HepG2 (cell line): ENCODE results near the gene NFIC. TPM values are rescaled to one million over a fixed set of nuclear protein-coding genes. Genes with fewer than 3 reads are reported as not detected.

Source experiments
- ATF7 ChIP-seq, 2 experiments: fragments of 450-650 bp in 1 of 2; sonication (generic) in 1 of 2; formaldehyde crosslinking in 1 of 2; IDR thresholded peaks; 2 replicates each; pipeline versions ENCODE4 v1.4.0 to v1.6.1; 2016 to 2020; ENCODE audit warnings: antibody characterized with exemption in 1 of 2, mild to moderate bottlenecking in 1 of 2, missing genetic modification reagents in 1 of 2
- E2F5 ChIP-seq: sonication (generic); formaldehyde crosslinking; conservative IDR thresholded peaks from 2 replicates; pipeline ENCODE4 v1.4.0; 2020; ENCODE audit warnings: missing genetic modification reagents
- HES4 ChIP-seq: sonication (generic); formaldehyde crosslinking; IDR thresholded peaks from 2 replicates; pipeline ENCODE4 v1.9.0; 2021; ENCODE audit warnings: mild to moderate bottlenecking, missing genetic modification reagents, borderline replicate concordance
- HNF1B ChIP-seq: sonication (generic); formaldehyde crosslinking; IDR thresholded peaks from 2 replicates; pipeline ENCODE4 v1.5.1; 2020; ENCODE audit warnings: mild to moderate bottlenecking, moderate library complexity, missing genetic modification reagents
- KLF6 ChIP-seq: IDR thresholded peaks from 2 replicates; pipeline ENCODE4 v1.8.0; 2016; ENCODE audit warnings: missing biosample characterization, missing genetic modification reagents
- PCBP2 ChIP-seq: fragments of 200-400 bp; formaldehyde crosslinking; optimal IDR thresholded peaks from 2 replicates; pipeline ENCODE3; 2018; ENCODE audit warnings: low read length, low read depth; ENCODE audit not compliant: poor library complexity, severe bottlenecking
- RORA ChIP-seq: sonication (generic); formaldehyde crosslinking; IDR thresholded peaks from 2 replicates; pipeline ENCODE4 v1.5.0; 2020; ENCODE audit warnings: mild to moderate bottlenecking, missing genetic modification reagents, moderate library complexity
- SOX5 ChIP-seq: IDR thresholded peaks from 2 replicates; pipeline ENCODE4 v1.6.1; 2016; ENCODE audit warnings: borderline replicate concordance
- TCF7L2 ChIP-seq: IDR thresholded peaks from 2 replicates; pipeline ENCODE4 v1.6.1; 2011; ENCODE audit warnings: mild to moderate bottlenecking, low read depth, low read length, moderate library complexity
- TP53 ChIP-seq: sonication (generic); formaldehyde crosslinking; conservative IDR thresholded peaks from 2 replicates; pipeline ENCODE4 v1.4.0; 2020; ENCODE audit warnings: missing genetic modification reagents
- ZBTB37 ChIP-seq: sonication (generic); formaldehyde crosslinking; IDR thresholded peaks from 2 replicates; pipeline ENCODE4 v1.4.0; 2020; ENCODE audit warnings: mild to moderate bottlenecking, missing genetic modification reagents
- ZIK1 ChIP-seq: sonication (generic); formaldehyde crosslinking; IDR thresholded peaks from 2 replicates; pipeline ENCODE4 v1.5.0; 2020; ENCODE audit warnings: mild to moderate bottlenecking, low read depth, missing genetic modification reagents, borderline replicate concordance
- ZNF10 ChIP-seq: sonication (generic); formaldehyde crosslinking; IDR thresholded peaks from 2 replicates; pipeline ENCODE4 v1.4.0; 2020; ENCODE audit warnings: mild to moderate bottlenecking, low read depth, missing genetic modification reagents, borderline replicate concordance
- ZNF451 ChIP-seq: sonication (generic); formaldehyde crosslinking; IDR thresholded peaks from 2 replicates; pipeline ENCODE4 v1.5.0; 2020; ENCODE audit warnings: mild to moderate bottlenecking, missing genetic modification reagents
- ZNF468 ChIP-seq: sonication (generic); formaldehyde crosslinking; IDR thresholded peaks from 2 replicates; pipeline ENCODE4 v1.8.0; 2022; ENCODE audit warnings: mild to moderate bottlenecking, moderate library complexity, missing genetic modification reagents
- ZNF747 ChIP-seq: sonication (generic); formaldehyde crosslinking; IDR thresholded peaks from 2 replicates; pipeline ENCODE4 v1.8.1; 2023; ENCODE audit warnings: missing genetic modification reagents, mild to moderate bottlenecking, borderline replicate concordance
- ZSCAN20 ChIP-seq: sonication (generic); formaldehyde crosslinking; IDR thresholded peaks from 2 replicates; pipeline ENCODE4 v1.4.0; 2020; ENCODE audit warnings: missing genetic modification reagents, mild to moderate bottlenecking, borderline replicate concordance
- polyA plus RNA-seq, 8 experiments: library from polyadenylated mRNA; depleted of rRNA in 3 of 8; stranded (reverse) in 7 of 8; unstranded in 1 of 8; fragments of >200 nt; fragmentation: Illumina TruSeq in 4 of 8; extraction: Trizol in 4 of 8; gene quantifications; 2 replicates each; pipeline versions ENCODE4 v1.2.1 to v1.2.3, GENCODE V29; 2011 to 2016; ENCODE audit warnings: low read depth in 4 of 8, missing spikeins in 1 of 8, mixed read lengths in 1 of 8; ENCODE audit not compliant: insufficient read depth in 1 of 8
- total RNA-seq, 5 experiments: library from RNA; depleted of rRNA; stranded (reverse); fragments of >200 nt; fragmentation: Illumina TruSeq; extraction: Trizol; gene quantifications; 2 replicates each; pipeline ENCODE4 v1.2.3, GENCODE V29; 2016; ENCODE audit warnings: low read depth in 1 of 5
- TF ChIP-seq, protein P1 (sequence below): sonication (generic); formaldehyde crosslinking; IDR thresholded peaks from 2 replicates; pipeline ENCODE4 v1.5.1; 2020; ENCODE audit warnings: missing genetic modification reagents, mild to moderate bottlenecking, borderline replicate concordance
- TF ChIP-seq, protein P2 (sequence below): sonication (generic); formaldehyde crosslinking; IDR thresholded peaks from 2 replicates; pipeline ENCODE4 v1.5.0; 2020; ENCODE audit warnings: mild to moderate bottlenecking, missing genetic modification reagents

The NFIC gene
- total and polyA plus RNA-seq, 2 of the 13 experiments (the other 11 are each of a cell fraction or from before 2014, with no cell fraction given), result 1.3 to 2.5 TPM

GRCh38 chr19:3413796-3414327 lies 47.5 kb downstream of the NFIC start (continued):
- TF ChIP-seq HNF1B (CRISPR knock-in tag) (peak; percentile 95), SOX5 (CRISPR knock-in tag) (peak; percentile 85), ZNF468 (CRISPR knock-in tag) (no peak), ZSCAN20 (CRISPR knock-in tag) (no peak), ATF7 (IDR thresholded peaks at IDR 0.05) (no peak), ATF7 (CRISPR knock-in tag; IDR thresholded peaks at IDR 0.05) (no peak), ZNF747 (CRISPR knock-in tag) (no peak), TCF7L2 (no peak; the same call in 1 of the 2 replicates), HES4 (no peak), PCBP2 (no peak), E2F5 (CRISPR knock-in tag) (no peak), RORA (CRISPR knock-in tag) (no peak), KLF6 (CRISPR knock-in tag) (0 out of 2 replicates have a peak, but pooled peaks have one; percentile 38), ZIK1 (CRISPR knock-in tag) (no peak), ZNF10 (CRISPR knock-in tag) (no peak), ZBTB37 (CRISPR knock-in tag) (no peak), ZNF451 (CRISPR knock-in tag) (no peak), TP53 (no peak)
- TF ChIP-seq, protein P1, sequence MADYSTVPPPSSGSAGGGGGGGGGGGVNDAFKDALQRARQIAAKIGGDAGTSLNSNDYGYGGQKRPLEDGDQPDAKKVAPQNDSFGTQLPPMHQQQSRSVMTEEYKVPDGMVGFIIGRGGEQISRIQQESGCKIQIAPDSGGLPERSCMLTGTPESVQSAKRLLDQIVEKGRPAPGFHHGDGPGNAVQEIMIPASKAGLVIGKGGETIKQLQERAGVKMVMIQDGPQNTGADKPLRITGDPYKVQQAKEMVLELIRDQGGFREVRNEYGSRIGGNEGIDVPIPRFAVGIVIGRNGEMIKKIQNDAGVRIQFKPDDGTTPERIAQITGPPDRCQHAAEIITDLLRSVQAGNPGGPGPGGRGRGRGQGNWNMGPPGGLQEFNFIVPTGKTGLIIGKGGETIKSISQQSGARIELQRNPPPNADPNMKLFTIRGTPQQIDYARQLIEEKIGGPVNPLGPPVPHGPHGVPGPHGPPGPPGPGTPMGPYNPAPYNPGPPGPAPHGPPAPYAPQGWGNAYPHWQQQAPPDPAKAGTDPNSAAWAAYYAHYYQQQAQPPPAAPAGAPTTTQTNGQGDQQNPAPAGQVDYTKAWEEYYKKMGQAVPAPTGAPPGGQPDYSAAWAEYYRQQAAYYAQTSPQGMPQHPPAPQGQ (CRISPR knock-in tag), result no peak
- TF ChIP-seq, protein P2, sequence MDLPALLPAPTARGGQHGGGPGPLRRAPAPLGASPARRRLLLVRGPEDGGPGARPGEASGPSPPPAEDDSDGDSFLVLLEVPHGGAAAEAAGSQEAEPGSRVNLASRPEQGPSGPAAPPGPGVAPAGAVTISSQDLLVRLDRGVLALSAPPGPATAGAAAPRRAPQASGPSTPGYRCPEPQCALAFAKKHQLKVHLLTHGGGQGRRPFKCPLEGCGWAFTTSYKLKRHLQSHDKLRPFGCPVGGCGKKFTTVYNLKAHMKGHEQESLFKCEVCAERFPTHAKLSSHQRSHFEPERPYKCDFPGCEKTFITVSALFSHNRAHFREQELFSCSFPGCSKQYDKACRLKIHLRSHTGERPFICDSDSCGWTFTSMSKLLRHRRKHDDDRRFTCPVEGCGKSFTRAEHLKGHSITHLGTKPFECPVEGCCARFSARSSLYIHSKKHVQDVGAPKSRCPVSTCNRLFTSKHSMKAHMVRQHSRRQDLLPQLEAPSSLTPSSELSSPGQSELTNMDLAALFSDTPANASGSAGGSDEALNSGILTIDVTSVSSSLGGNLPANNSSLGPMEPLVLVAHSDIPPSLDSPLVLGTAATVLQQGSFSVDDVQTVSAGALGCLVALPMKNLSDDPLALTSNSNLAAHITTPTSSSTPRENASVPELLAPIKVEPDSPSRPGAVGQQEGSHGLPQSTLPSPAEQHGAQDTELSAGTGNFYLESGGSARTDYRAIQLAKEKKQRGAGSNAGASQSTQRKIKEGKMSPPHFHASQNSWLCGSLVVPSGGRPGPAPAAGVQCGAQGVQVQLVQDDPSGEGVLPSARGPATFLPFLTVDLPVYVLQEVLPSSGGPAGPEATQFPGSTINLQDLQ (CRISPR knock-in tag), result no peak
